CD4-positive, alpha-beta memory T cell (primary cell): ENCODE data around the gene OR51V1. TPM values are rescaled to one million over a fixed set of nuclear protein-coding genes. Genes with fewer than 3 reads are reported as not detected.

Source experiments
- CTCF ChIA-PET: fragments of 350-600 bp; sonication (Branson Sonifier 250); formaldehyde crosslinking; loops from one replicate; lab custom pipeline; 2021; ENCODE audit warnings: inconsistent platforms; ENCODE audit not compliant: partially characterized antibody; lab: Charles Lee
- POLR2A ChIA-PET: fragments of 350-600 bp; sonication (Branson Sonifier 250); formaldehyde crosslinking; loops from one replicate; lab custom pipeline; 2021; ENCODE audit not compliant: partially characterized antibody; lab: Charles Lee
- DNase-seq, 5 donors: peaks; one replicate each; pipeline versions ENCODE4 v3.0.0 to v3.0.0-alpha.2; 2020 to 2022; ENCODE audit warnings: mixed read lengths in 1 of 5
- H3K27ac ChIP-seq: one replicate; pipeline ENCODE4 v1.7.0; 2013; ENCODE audit warnings: low read depth, low read length
- H3K27me3 ChIP-seq: 2 replicates; pipeline ENCODE4 v1.7.0; 2013; ENCODE audit warnings: mild to moderate bottlenecking, low read length, moderate library complexity; ENCODE audit not compliant: insufficient read depth
- H3K36me3 ChIP-seq: 2 replicates; pipeline ENCODE4 v1.7.0; 2013; ENCODE audit warnings: mild to moderate bottlenecking, low read length, moderate library complexity; ENCODE audit not compliant: insufficient read depth
- H3K4me1 ChIP-seq: 2 replicates; pipeline ENCODE4 v1.7.0; 2013; ENCODE audit warnings: mild to moderate bottlenecking, low read length, moderate library complexity; ENCODE audit not compliant: insufficient read depth
- H3K4me3 ChIP-seq, 2 donors: one replicate each; pipeline ENCODE4 v1.7.0; 2013; ENCODE audit warnings: low read length in 2 of 2, mild to moderate bottlenecking in 1 of 2
- H3K9me3 ChIP-seq, 2 donors: one replicate each; pipeline ENCODE4 v1.7.0; 2013; ENCODE audit warnings: low read length in 2 of 2, control low read depth in 1 of 2; ENCODE audit not compliant: control insufficient read depth in 1 of 2
- H3K27ac Mint-ChIP-seq, 7 donors: one replicate each; pipeline ENCODE4 v1.8.0; 2020 to 2021; ENCODE audit warnings: mixed read lengths in 7 of 7, mild to moderate bottlenecking in 6 of 7, inconsistent platforms in 3 of 7, moderate library complexity in 3 of 7
- H3K27me3 Mint-ChIP-seq, 2 donors: one replicate each; pipeline ENCODE4 v1.8.0; 2020 to 2021; ENCODE audit warnings: mixed read lengths in 2 of 2
- H3K36me3 Mint-ChIP-seq, 2 donors: one replicate each; pipeline ENCODE4 v1.8.0; 2020 to 2021; ENCODE audit warnings: mixed read lengths in 2 of 2, inconsistent platforms in 1 of 2, mild to moderate bottlenecking in 1 of 2
- H3K4me1 Mint-ChIP-seq, 4 donors: one replicate each; pipeline ENCODE4 v1.8.0; 2020 to 2021; ENCODE audit warnings: mixed read lengths in 4 of 4, mild to moderate bottlenecking in 1 of 4
- H3K4me3 Mint-ChIP-seq, 8 donors: one replicate each; pipeline ENCODE4 v1.8.0; 2020 to 2021; ENCODE audit warnings: mixed read lengths in 8 of 8, mild to moderate bottlenecking in 7 of 8, moderate library complexity in 6 of 8, inconsistent platforms in 3 of 8
- H3K9me3 Mint-ChIP-seq, 8 donors: one replicate each; pipeline ENCODE4 v1.8.0; 2020 to 2021; ENCODE audit warnings: mixed read lengths in 8 of 8, mild to moderate bottlenecking in 5 of 8, inconsistent platforms in 3 of 8, moderate library complexity in 1 of 8
- intact Hi-C: fragments of 100-400 bp; cut with micrococcal nuclease; formaldehyde crosslinking; loops from one replicate; pipeline ENCODE4 v1.15.1; 2023
- polyA plus RNA-seq, 2 donors: library from polyadenylated mRNA; unstranded; fragments of 300-500 nt; fragmentation: Illumina TruSeq; gene quantifications; one replicate each; pipeline ENCODE4 v1.2.3, GENCODE V29; 2021
- total RNA-seq, 2 experiments: library from RNA; stranded (reverse); gene quantifications; one replicate each; pipeline ENCODE4 v1.2.3, GENCODE V29; 2021

The OR51V1 gene
- total and polyA plus RNA-seq, 4 experiments from 2014 or later, result not detected

GRCh38 chr11:5230266-5230665, 29.8 kb upstream of the OR51V1 start:
- H3K9me3 ChIP-seq, result no peaks in the 10 kb centered on the region
- H3K27me3 ChIP-seq, result no peaks in the 10 kb centered on the region
- H3K4me1 ChIP-seq, result no peaks in the 10 kb centered on the region
- H3K4me3 Mint-ChIP-seq, result no peak overlapping the region
- no peak for DNase-seq
- peaks cover 0 to 2% (median 0%) of the 10 kb centered on the region in 8 donors for H3K9me3 Mint-ChIP-seq
- no peak overlapping the region for H3K27ac ChIP-seq
- CTCF ChIA-PET, result no interaction called here
- no peaks in the 10 kb centered on the region for H3K36me3 Mint-ChIP-seq
- H3K36me3 ChIP-seq, result no peaks in the 10 kb centered on the region
- H3K4me1 Mint-ChIP-seq, result peaks cover 0 to 2% (median 0%) of the 10 kb centered on the region in 4 donors
- POLR2A ChIA-PET, result no interaction called here
- no peaks in the 10 kb centered on the region for H3K27me3 Mint-ChIP-seq
- intact Hi-C loops, result no loop called here
- no peak overlapping the region for H3K27ac Mint-ChIP-seq
- H3K4me3 ChIP-seq, result no peak overlapping the region

DNA sequence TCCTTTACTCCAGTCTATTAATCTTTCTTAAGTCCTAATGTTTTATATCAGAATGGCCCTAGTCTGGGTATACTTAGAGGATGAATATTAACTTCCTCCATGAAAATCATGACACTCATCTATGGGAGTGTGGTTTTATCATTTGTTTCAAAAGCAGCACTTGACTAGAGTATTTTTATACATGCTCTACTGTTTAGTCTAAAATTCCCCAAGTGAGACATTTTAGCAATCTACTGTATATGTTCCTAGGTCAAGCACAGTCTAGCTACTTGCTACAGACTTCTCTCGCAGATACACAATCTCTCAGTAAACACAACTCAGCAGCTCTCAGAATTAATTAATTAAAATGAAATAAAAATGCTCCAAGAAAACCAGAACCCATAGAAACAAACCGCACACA, 29.3 kb upstream of the OR51V1 start:
- no peaks in the 10 kb centered on the region for H3K4me1 ChIP-seq
- DNase-seq, result no peak
- ChIA-PET CTCF (no interaction called here), POLR2A (no interaction called here)
- H3K27ac ChIP-seq, result no peak overlapping the region
- peaks cover 0 to 2% (median 0%) of the 10 kb centered on the region in 4 donors for H3K4me1 Mint-ChIP-seq
- no peaks in the 10 kb centered on the region for H3K27me3 Mint-ChIP-seq
- no peaks in the 10 kb centered on the region for H3K27me3 ChIP-seq
- H3K36me3 Mint-ChIP-seq, result no peaks in the 10 kb centered on the region
- intact Hi-C loops, result no loop called here
- H3K36me3 ChIP-seq, result no peaks in the 10 kb centered on the region
- H3K4me3 Mint-ChIP-seq, result no peak overlapping the region
- H3K9me3 ChIP-seq, result no peaks in the 10 kb centered on the region
- peaks cover 0 to 2% (median 0%) of the 10 kb centered on the region in 8 donors for H3K9me3 Mint-ChIP-seq
- no peak overlapping the region for H3K27ac Mint-ChIP-seq
- H3K4me3 ChIP-seq, result no peak overlapping the region

- Mint-ChIP-seq H3K36me3 (no peaks in the 10 kb centered on the region), H3K4me3 (no peak overlapping the region), H3K27me3 (no peaks in the 10 kb centered on the region), H3K9me3 (peaks cover 0 to 2% (median 0%) of the 10 kb centered on the region in 8 donors), H3K4me1 (peaks cover 0 to under 1% (median 0%) of the 10 kb centered on the region in 4 donors), H3K27ac (no peak overlapping the region)
- Histone ChIP-seq H3K27me3 (no peaks in the 10 kb centered on the region), H3K9me3 (no peaks in the 10 kb centered on the region), H3K36me3 (no peaks in the 10 kb centered on the region), H3K4me1 (no peaks in the 10 kb centered on the region), H3K4me3 (no peak overlapping the region), H3K27ac (no peak overlapping the region)
- POLR2A ChIA-PET, result no interaction called here
- DNase-seq, result no peak
- CTCF ChIA-PET, result no interaction called here
- intact Hi-C loops, result no loop called here
Observed at GRCh38 chr11:5229356-5229755, 28.9 kb upstream of the OR51V1 start.

DNA sequence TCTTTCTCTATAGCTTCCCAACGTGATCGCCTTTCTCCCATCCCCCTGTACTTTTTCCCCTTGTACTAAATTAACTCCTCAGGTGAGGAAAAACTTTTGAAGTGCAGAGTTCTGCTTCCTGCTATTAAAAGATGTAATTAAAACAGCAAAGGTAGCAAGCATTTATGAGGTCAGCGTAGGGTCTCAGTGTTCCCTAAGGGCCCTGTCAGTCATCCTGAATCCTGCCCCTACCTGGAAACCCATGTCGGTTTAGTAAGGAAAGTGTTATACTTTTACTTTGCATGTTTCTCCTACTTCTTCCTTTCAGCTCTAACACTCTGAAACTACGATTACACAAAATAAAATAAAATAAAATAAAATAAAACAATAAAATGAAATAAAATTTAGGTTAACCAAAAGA, 27.6 kb upstream of the OR51V1 start:
- H3K36me3 Mint-ChIP-seq, result no peaks in the 10 kb centered on the region
- no peaks in the 10 kb centered on the region for H3K4me1 Mint-ChIP-seq
- no peak overlapping the region for H3K4me3 Mint-ChIP-seq
- Histone ChIP-seq H3K9me3 (no peaks in the 10 kb centered on the region), H3K27ac (no peak overlapping the region), H3K27me3 (no peaks in the 10 kb centered on the region), H3K36me3 (no peaks in the 10 kb centered on the region), H3K4me3 (no peak overlapping the region), H3K4me1 (no peaks in the 10 kb centered on the region)
- no peak overlapping the region for H3K27ac Mint-ChIP-seq
- intact Hi-C loops, result no loop called here
- H3K9me3 Mint-ChIP-seq, result peaks cover 0 to 2% (median 0%) of the 10 kb centered on the region in 8 donors
- H3K27me3 Mint-ChIP-seq, result peaks cover 0 to 2% of the 10 kb centered on the region in 2 donors
- ChIA-PET CTCF (no interaction called here), POLR2A (no interaction called here)
- DNase-seq, result no peak

DNA sequence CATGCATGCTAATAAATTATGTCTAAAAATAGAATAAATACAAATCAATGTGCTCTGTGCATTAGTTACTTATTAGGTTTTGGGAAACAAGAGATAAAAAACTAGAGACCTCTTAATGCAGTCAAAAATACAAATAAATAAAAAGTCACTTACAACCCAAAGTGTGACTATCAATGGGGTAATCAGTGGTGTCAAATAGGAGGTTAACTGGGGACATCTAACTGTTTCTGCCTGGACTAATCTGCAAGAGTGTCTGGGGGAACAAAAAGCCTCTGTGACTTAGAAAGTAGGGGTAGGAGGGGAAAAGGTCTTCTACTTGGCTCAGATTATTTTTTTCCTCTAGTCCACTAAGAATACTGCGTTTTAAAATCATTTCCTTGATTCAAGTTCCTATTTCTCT, 27.2 kb upstream of the OR51V1 start:
- Histone ChIP-seq H3K4me3 (no peak overlapping the region), H3K27me3 (no peaks in the 10 kb centered on the region), H3K4me1 (no peaks in the 10 kb centered on the region), H3K36me3 (no peaks in the 10 kb centered on the region), H3K9me3 (no peaks in the 10 kb centered on the region), H3K27ac (no peak overlapping the region)
- POLR2A ChIA-PET, result no interaction called here
- DNase-seq, result no peak
- intact Hi-C loops, result no loop called here
- no peak overlapping the region for H3K27ac Mint-ChIP-seq
- no peak overlapping the region for H3K4me3 Mint-ChIP-seq
- H3K9me3 Mint-ChIP-seq, result peaks cover 0 to 2% (median 0%) of the 10 kb centered on the region in 8 donors
- CTCF ChIA-PET, result no interaction called here
- peaks cover 0 to 2% of the 10 kb centered on the region in 2 donors for H3K27me3 Mint-ChIP-seq
- H3K36me3 Mint-ChIP-seq, result no peaks in the 10 kb centered on the region
- no peaks in the 10 kb centered on the region for H3K4me1 Mint-ChIP-seq

- no peaks in the 10 kb centered on the region for H3K4me1 ChIP-seq
- no peak for DNase-seq
- H3K9me3 Mint-ChIP-seq, result peaks cover 0 to 4% (median 0%) of the 10 kb centered on the region in 8 donors
- no peaks in the 10 kb centered on the region for H3K36me3 Mint-ChIP-seq
- H3K4me3 ChIP-seq, result no peak within 1 kb of the TSS
- no peaks in the 10 kb centered on the region for H3K27me3 ChIP-seq
- no peak within 1 kb of the TSS for H3K27ac ChIP-seq
- no peak within 1 kb of the TSS for H3K4me3 Mint-ChIP-seq
- H3K4me1 Mint-ChIP-seq, result no peaks in the 10 kb centered on the region
- intact Hi-C loops, result no loop called here
- H3K9me3 ChIP-seq, result no peaks in the 10 kb centered on the region
- H3K27me3 Mint-ChIP-seq, result peaks cover 1 to 2% of the 10 kb centered on the region in 2 donors
- ChIA-PET POLR2A (no interaction called here), CTCF (no interaction called here)
- H3K36me3 ChIP-seq, result no peaks in the 10 kb centered on the region
- H3K27ac Mint-ChIP-seq, result no peak within 1 kb of the TSS
Observed at GRCh38 chr11:5226732-5227310, 26.3 kb upstream of the OR51V1 start, which contains the start of gene HBB. TSS of gene HBB (minus strand) at chr11:5227071. CDS start at chr11:5227021, 50 bp downstream.

DNA sequence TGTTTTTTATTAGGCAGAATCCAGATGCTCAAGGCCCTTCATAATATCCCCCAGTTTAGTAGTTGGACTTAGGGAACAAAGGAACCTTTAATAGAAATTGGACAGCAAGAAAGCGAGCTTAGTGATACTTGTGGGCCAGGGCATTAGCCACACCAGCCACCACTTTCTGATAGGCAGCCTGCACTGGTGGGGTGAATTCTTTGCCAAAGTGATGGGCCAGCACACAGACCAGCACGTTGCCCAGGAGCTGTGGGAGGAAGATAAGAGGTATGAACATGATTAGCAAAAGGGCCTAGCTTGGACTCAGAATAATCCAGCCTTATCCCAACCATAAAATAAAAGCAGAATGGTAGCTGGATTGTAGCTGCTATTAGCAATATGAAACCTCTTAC, 25.0 kb upstream of the OR51V1 start:
- Histone ChIP-seq H3K27ac (no peak overlapping the region), H3K36me3 (no peaks in the 10 kb centered on the region), H3K27me3 (no peaks in the 10 kb centered on the region), H3K4me3 (no peak overlapping the region), H3K9me3 (no peaks in the 10 kb centered on the region), H3K4me1 (no peaks in the 10 kb centered on the region)
- intact Hi-C loops, result no loop called here
- no peaks in the 10 kb centered on the region for H3K36me3 Mint-ChIP-seq
- CTCF ChIA-PET, result no interaction called here
- H3K4me1 Mint-ChIP-seq, result no peaks in the 10 kb centered on the region
- no peak overlapping the region for H3K4me3 Mint-ChIP-seq
- no peak for DNase-seq
- H3K27ac Mint-ChIP-seq, result no peak overlapping the region
- POLR2A ChIA-PET, result no interaction called here
- peaks cover 1 to 2% of the 10 kb centered on the region in 2 donors for H3K27me3 Mint-ChIP-seq
- H3K9me3 Mint-ChIP-seq, result peaks cover 0 to 4% (median 0%) of the 10 kb centered on the region in 8 donors
